ENCODE results near the gene DDHD1. TPM values are rescaled to one million over a fixed set of nuclear protein-coding genes. Genes with fewer than 3 reads are reported as not detected.
"Not testable (repeated sequence)": the region's sequence is repeated elsewhere in the genome, so short reads cannot be mapped to it uniquely, and the experiment has no call there.

The DDHD1 gene
- total RNA-seq, 2 experiments from 2014 or later: 42.5 to 44.5 TPM

- no peak overlapping the region for H3K27ac ChIP-seq (ENCODE audit: low read depth in 1 of 2, low read length in 2 of 2)
- CTCF ChIA-PET: interaction anchor here (1.0 kb wide), 1 partner anchor 20 kb away, joined by 3 read pairs; no protein-coding TSS in a partner anchor
- no peak for ATAC-seq (ENCODE audit: poor library complexity)
- intact Hi-C loops (cut with DNase I, micrococcal nuclease): no loop called here
- H3K4me1 ChIP-seq (ENCODE audit: insufficient read depth, low read length): peaks cover 10% of the 10 kb centered on the region
- no peak for DNase-seq
- Mint-ChIP-seq H3K4me1 (ENCODE audit: low read depth) (peaks cover 11% of the 10 kb centered on the region), H3K36me3 (ENCODE audit: low read depth) (peaks cover 69% of the 10 kb centered on the region), H3K4me3 (no peak overlapping the region), H3K27ac (no peak overlapping the region), H3K27me3 (no peaks in the 10 kb centered on the region), H3K9me3 (peaks cover 13% of the 10 kb centered on the region)
- no peaks in the 10 kb centered on the region for H3K36me3 ChIP-seq (ENCODE audit: insufficient read depth, low read length)
- POLR2A ChIA-PET: no interaction called here
- TF ChIP-seq CTCF (IDR thresholded peaks at IDR 0.05): no peak
- no peak overlapping the region for H3K4me3 ChIP-seq (ENCODE audit: low read length)
- H3K27me3 ChIP-seq (ENCODE audit: control insufficient read depth in 1 of 2, insufficient read depth in 2 of 2, low read length in 2 of 2): no peaks in the 10 kb centered on the region
- peaks cover 14 to 41% of the 10 kb centered on the region in 2 experiments for H3K9me3 ChIP-seq (ENCODE audit: control insufficient read depth in 1 of 2, insufficient read depth in 1 of 2, low read length in 2 of 2)
Measured at GRCh38 chr14:53137568-53138203, 15.4 kb downstream of the DDHD1 start.

- H3K27me3 ChIP-seq (ENCODE audit: control insufficient read depth in 1 of 2, insufficient read depth in 2 of 2, low read length in 2 of 2); H3K27ac Mint-ChIP-seq; H3K27me3 Mint-ChIP-seq; H3K4me3 Mint-ChIP-seq; H3K36me3 Mint-ChIP-seq (ENCODE audit: low read depth); POLR2A ChIA-PET; H3K4me1 Mint-ChIP-seq (ENCODE audit: low read depth); CTCF ChIA-PET; H3K4me3 ChIP-seq (ENCODE audit: low read length); H3K9me3 ChIP-seq (ENCODE audit: control insufficient read depth in 1 of 2, insufficient read depth in 1 of 2, low read length in 2 of 2); DNase-seq; H3K27ac ChIP-seq (ENCODE audit: low read depth in 1 of 2, low read length in 2 of 2); intact Hi-C loops (cut with DNase I, micrococcal nuclease); H3K9me3 Mint-ChIP-seq; H3K36me3 ChIP-seq (ENCODE audit: insufficient read depth, low read length); ATAC-seq (ENCODE audit: poor library complexity): not testable (repeated sequence)
- H3K4me1 ChIP-seq (ENCODE audit: insufficient read depth, low read length): peaks cover 14% of the 10 kb centered on the region
Measured at GRCh38 chr14:53130491-53130890, 22.6 kb downstream of the DDHD1 start.

- no peaks in the 10 kb centered on the region for H3K36me3 ChIP-seq (ENCODE audit: insufficient read depth, low read length)
- DNase-seq (no peak), ATAC-seq (ENCODE audit: poor library complexity) (no peak)
- peak overlapping the region; percentile 57 for H3K4me3 Mint-ChIP-seq
- POLR2A ChIA-PET: no interaction called here
- no peak for TF ChIP-seq CTCF (IDR thresholded peaks at IDR 0.05)
- peaks cover 12% of the 10 kb centered on the region for H3K4me1 ChIP-seq (ENCODE audit: insufficient read depth, low read length)
- intact Hi-C loops (cut with DNase I, micrococcal nuclease): no loop called here
- no peaks in the 10 kb centered on the region for H3K9me3 Mint-ChIP-seq
- H3K9me3 ChIP-seq (ENCODE audit: control insufficient read depth in 1 of 2, insufficient read depth in 1 of 2, low read length in 2 of 2): peaks cover 0 to 3% of the 10 kb centered on the region in 2 experiments
- peaks cover 4% of the 10 kb centered on the region for H3K36me3 Mint-ChIP-seq (ENCODE audit: low read depth)
- no peaks in the 10 kb centered on the region for H3K27me3 Mint-ChIP-seq
- H3K27me3 ChIP-seq (ENCODE audit: control insufficient read depth in 1 of 2, insufficient read depth in 2 of 2, low read length in 2 of 2): no peaks in the 10 kb centered on the region
- CTCF ChIA-PET: no interaction called here
- peak overlapping the region; percentile 73 for H3K27ac Mint-ChIP-seq
- H3K4me3 ChIP-seq (ENCODE audit: low read length): no peak overlapping the region
- H3K27ac ChIP-seq (ENCODE audit: low read depth in 1 of 2, low read length in 2 of 2): no peak overlapping the region
- H3K4me1 Mint-ChIP-seq (ENCODE audit: low read depth): peaks cover 10% of the 10 kb centered on the region
Measured at GRCh38 chr14:53128303-53129028, 24.7 kb downstream of the DDHD1 start.
